HepG2 (cell line): ENCODE data around the gene AGAP1. TPM values are rescaled to one million over a fixed set of nuclear protein-coding genes. Genes with fewer than 3 reads are reported as not detected.

Experiments used
- ATAC-seq: fragments of 200-7000 bp; cut with Tn5 transposase; 3 replicates; pipeline ENCODE4 v1.9.1; 2020; ENCODE audit warnings: mild to moderate bottlenecking, moderate library complexity
- BruUV-seq: library from RNA; stranded (reverse); fragments of 400-500 nt; replicated peaks from 2 replicates; lab custom pipeline; 2021; lab: Mats Ljungman, UMichigan
- CTCF ChIA-PET: fragments of 300-600 bp; formaldehyde crosslinking; extraction: SDS; loops from one replicate; lab custom pipeline; 2021; ENCODE audit warnings: low total read pairs, inconsistent platforms, low intra/inter-chr PET ratio; lab: Yijun Ruan, JAX
- POLR2A ChIA-PET: fragments of 350-600 bp; sonication (Branson Sonifier 250); formaldehyde crosslinking; loops from one replicate; lab custom pipeline; 2020; ENCODE audit warnings: antibody characterized with exemption, inconsistent platforms; lab: Yijun Ruan, JAX
- DNase-seq: peaks from one replicate; pipeline ENCODE4 v3.0.0-alpha.2; 2015; ENCODE audit warnings: low spot score
- FAIRE-seq: peaks from 3 replicates; lab custom pipeline; 2011; peaks lifted over from hg19 to GRCh38; lab: Jason Lieb, UNC
- H2AFZ ChIP-seq: one replicate; pipeline ENCODE4 v1.6.1; 2011; ENCODE audit warnings: low read length, inconsistent platforms
- H3K27ac ChIP-seq: fragments of 300-600 bp; 3 replicates; pipeline ENCODE4 v1.8.0; 2011; ENCODE audit warnings: mixed run types, mild to moderate bottlenecking, mixed read lengths, low read length, inconsistent platforms; ENCODE audit not compliant: insufficient read depth; ENCODE audit errors: extremely low read length
- H3K27me3 ChIP-seq, 2 experiments: fragments of 200-600 bp in 1 of 2; 2 replicates in 1 of 2; 3 replicates in 1 of 2; pipeline versions ENCODE4 v1.6.0 to v1.8.0; 2011; ENCODE audit warnings: low read length in 2 of 2, mild to moderate bottlenecking in 2 of 2, moderate library complexity in 2 of 2, inconsistent platforms in 1 of 2; ENCODE audit not compliant: insufficient read depth in 2 of 2, control insufficient read depth in 1 of 2
- H3K36me3 ChIP-seq, 2 experiments: fragments of 200-600 bp in 1 of 2; replicated peaks in 1 of 2; 2 replicates in 1 of 2; 3 replicates in 1 of 2; pipeline versions ENCODE4 v1.5.1 to v1.8.0; 2011; ENCODE audit warnings: low read length in 2 of 2, inconsistent platforms in 1 of 2; ENCODE audit not compliant: insufficient read depth in 2 of 2, control insufficient read depth in 1 of 2
- H3K4me1 ChIP-seq: 2 replicates; pipeline ENCODE4 v1.5.1; 2012; ENCODE audit warnings: low read length, inconsistent platforms; ENCODE audit not compliant: insufficient read depth
- H3K4me2 ChIP-seq: 2 replicates; pipeline ENCODE4 v1.6.0; 2011; ENCODE audit warnings: low read depth, low read length, inconsistent platforms
- H3K4me3 ChIP-seq, 3 experiments: fragments of 200-600 bp in 1 of 3; sonication (generic), shearing (Covaris generic) in 1 of 3; replicated peaks in 1 of 3; 2 replicates each; pipeline ENCODE4 v1.5.1; 2011 to 2016; ENCODE audit warnings: low read length in 3 of 3, inconsistent platforms in 2 of 3, low read depth in 2 of 3, mild to moderate bottlenecking in 2 of 3, control low read depth in 1 of 3, mixed read lengths in 1 of 3; ENCODE audit not compliant: insufficient read depth in 1 of 3
- H3K79me2 ChIP-seq: one replicate; pipeline ENCODE4 v1.6.1; 2011; ENCODE audit warnings: low read length, inconsistent platforms; ENCODE audit not compliant: insufficient read depth
- H3K9ac ChIP-seq: 2 replicates; pipeline ENCODE4 v1.6.0; 2011; ENCODE audit warnings: mild to moderate bottlenecking, low read depth, low read length, inconsistent platforms; ENCODE audit not compliant: insufficient read depth
- H3K9me3 ChIP-seq: 2 replicates; pipeline ENCODE4 v1.5.1; 2012; ENCODE audit warnings: mild to moderate bottlenecking, low read length
- H4K20me1 ChIP-seq: 2 replicates; pipeline ENCODE4 v1.6.0; 2011; ENCODE audit warnings: inconsistent platforms, mild to moderate bottlenecking, low read length, moderate library complexity; ENCODE audit not compliant: insufficient read depth
- FOXK1 ChIP-seq: sonication (generic); formaldehyde crosslinking; IDR thresholded peaks from 2 replicates; pipeline ENCODE4 v1.4.0; 2020; ENCODE audit warnings: low read depth, missing genetic modification reagents, borderline replicate concordance
- HDAC6 ChIP-seq: fragments of 200-600 bp; sonication (generic); IDR thresholded peaks from 2 replicates; pipeline ENCODE4 v1.7.0; 2017; ENCODE audit warnings: mild to moderate bottlenecking, antibody characterized with exemption, low read length, low read depth
- MAFF ChIP-seq: IDR thresholded peaks from 2 replicates; pipeline ENCODE4 v1.6.1; 2011; ENCODE audit warnings: low read depth, low read length, improper control_type of control experiment
- NR3C1 ChIP-seq: sonication (generic); formaldehyde crosslinking; IDR thresholded peaks from 2 replicates; pipeline ENCODE4 v1.4.0; 2020; ENCODE audit warnings: missing genetic modification reagents
- RAD21 ChIP-seq: fragments of 450-650 bp; formaldehyde crosslinking; IDR thresholded peaks from 2 replicates; pipeline ENCODE4 v1.5.0; 2020; ENCODE audit warnings: mild to moderate bottlenecking
- RXRA ChIP-seq: sonication (generic); formaldehyde crosslinking; IDR thresholded peaks from 2 replicates; pipeline ENCODE4 v1.5.1; 2020; ENCODE audit warnings: missing genetic modification reagents
- SOX6 ChIP-seq, 2 experiments: fragments of 450-650 bp in 1 of 2; sonication (generic) in 1 of 2; formaldehyde crosslinking in 1 of 2; IDR thresholded peaks; 2 replicates each; pipeline versions ENCODE4 v1.4.0 to v1.6.1; 2017 to 2020; ENCODE audit warnings: antibody characterized with exemption in 1 of 2, mild to moderate bottlenecking in 1 of 2, missing genetic modification reagents in 1 of 2
- U2AF1 ChIP-seq: fragments of 200-400 bp; formaldehyde crosslinking; optimal IDR thresholded peaks from 2 replicates; pipeline ENCODE3; 2017; ENCODE audit warnings: mild to moderate bottlenecking, low read depth, low read length
- ZFAT ChIP-seq: sonication (generic); formaldehyde crosslinking; conservative IDR thresholded peaks from 2 replicates; pipeline ENCODE4 v1.8.1; 2023; ENCODE audit warnings: missing genetic modification reagents, inconsistent platforms
- ZNF530 ChIP-seq: sonication (generic); formaldehyde crosslinking; IDR thresholded peaks from 2 replicates; pipeline ENCODE4 v1.5.0; 2020; ENCODE audit warnings: low read depth, mild to moderate bottlenecking, missing genetic modification reagents
- ZNF546 ChIP-seq: sonication (generic); formaldehyde crosslinking; conservative IDR thresholded peaks from 2 replicates; pipeline ENCODE4 v1.8.1; 2023; ENCODE audit warnings: mild to moderate bottlenecking, missing genetic modification reagents
- ZNF557 ChIP-seq: sonication (generic); formaldehyde crosslinking; IDR thresholded peaks from 2 replicates; pipeline ENCODE4 v1.4.0; 2020; ENCODE audit warnings: missing genetic modification reagents
- ZNF773 ChIP-seq: sonication (generic); formaldehyde crosslinking; IDR thresholded peaks from 2 replicates; pipeline ENCODE4 v1.4.0; 2020; ENCODE audit warnings: missing genetic modification reagents, borderline replicate concordance
- ZNF83 ChIP-seq: sonication (generic); formaldehyde crosslinking; IDR thresholded peaks from 2 replicates; pipeline ENCODE4 v1.4.0; 2020; ENCODE audit warnings: missing genetic modification reagents, mild to moderate bottlenecking, borderline replicate concordance
- ZSCAN21 ChIP-seq: sonication (generic); formaldehyde crosslinking; IDR thresholded peaks from 2 replicates; pipeline ENCODE4 v1.8.0; 2022; ENCODE audit warnings: mild to moderate bottlenecking, missing genetic modification reagents, moderate library complexity, borderline replicate concordance
- WGBS: methylation state at CpG from one replicate; pipeline ENCODE4 v1.1.6; 2017; ENCODE audit warnings: low lambda C conversion rate; 5-methylcytosine and 5-hydroxymethylcytosine counted together
- in situ Hi-C: cut with HindIII; loops from 2 replicates; pipeline ENCODE4 v1.10.0; 2017; ENCODE audit warnings: low pct_unique_long_range_greater_than_20kb; ENCODE audit not compliant: extremely low pct_ligation_motif_present
- intact Hi-C: fragments of 100-400 bp; cut with micrococcal nuclease; formaldehyde crosslinking; loops from one replicate; pipeline ENCODE4 v1.10.0; 2022; ENCODE audit not compliant: unreplicated experiment
- polyA plus RNA-seq, 8 experiments: library from polyadenylated mRNA; depleted of rRNA in 3 of 8; stranded (reverse) in 7 of 8; unstranded in 1 of 8; fragments of >200 nt; fragmentation: Illumina TruSeq in 4 of 8; extraction: Trizol in 4 of 8; gene quantifications; 2 replicates each; pipeline versions ENCODE4 v1.2.1 to v1.2.3, GENCODE V29; 2011 to 2016; ENCODE audit warnings: low read depth in 4 of 8, missing spikeins in 1 of 8, mixed read lengths in 1 of 8; ENCODE audit not compliant: insufficient read depth in 1 of 8
- total RNA-seq, 5 experiments: library from RNA; depleted of rRNA; stranded (reverse); fragments of >200 nt; fragmentation: Illumina TruSeq; extraction: Trizol; gene quantifications; 2 replicates each; pipeline ENCODE4 v1.2.3, GENCODE V29; 2016; ENCODE audit warnings: low read depth in 1 of 5
- TF ChIP-seq, protein P1 (sequence below): sonication (generic); formaldehyde crosslinking; IDR thresholded peaks from 2 replicates; pipeline ENCODE4 v1.8.0; 2022; ENCODE audit warnings: missing genetic modification reagents, mild to moderate bottlenecking, moderate library complexity, borderline replicate concordance
- TF ChIP-seq, protein P2 (sequence below): sonication (generic); formaldehyde crosslinking; IDR thresholded peaks from 2 replicates; pipeline ENCODE4 v1.4.0; 2020; ENCODE audit warnings: missing genetic modification reagents

Gene AGAP1
- total and polyA plus RNA-seq, 2 of the 13 experiments (the other 11 are each of a cell fraction or from before 2014, with no cell fraction given): 21.2 to 32.7 TPM

GRCh38 chr2:235937936-235938335 lies 444.1 kb downstream of the AGAP1 start:
- intact Hi-C loops: no loop called here
- POLR2A ChIA-PET: no interaction called here
- FAIRE-seq: no peak
- no TSS peak for BruUV-seq
- no peak overlapping the region for H3K9ac ChIP-seq
- TF ChIP-seq MAFF: no peak
- no peak for TF ChIP-seq RAD21 (CRISPR knock-in tag)
- no peak for TF ChIP-seq HDAC6
- TF ChIP-seq NR3C1 (CRISPR knock-in tag): no peak
- 0 out of 2 replicates have a peak, but pooled peaks have one; percentile 46 for TF ChIP-seq ZNF83 (CRISPR knock-in tag)
- TF ChIP-seq ZNF530 (CRISPR knock-in tag): no peak
- no peak for TF ChIP-seq ZFAT
- TF ChIP-seq, all 625 proteins: peak for 1
- Histone ChIP-seq H3K36me3 (peaks cover 11 to 30% of the 10 kb centered on the region in 2 experiments), H3K4me2 (no peak overlapping the region), H3K79me2 (no peaks in the 10 kb centered on the region), H3K4me1 (peaks cover 8% of the 10 kb centered on the region; the same call in 1 of the 2 replicates), H3K9me3 (no peaks in the 10 kb centered on the region), H3K27ac (no peak overlapping the region), H4K20me1 (no peaks in the 10 kb centered on the region), H3K4me3 (no peak overlapping the region), H2AFZ (no peak overlapping the region), H3K27me3 (no peaks in the 10 kb centered on the region)
- WGBS: 86% methylated on average over 12 of the region's 12 CpGs
- DNase-seq: no peak
- no peak for ATAC-seq
- CTCF ChIA-PET: no interaction called here
- in situ Hi-C loops: no loop called here

- Histone ChIP-seq H3K79me2 (no peaks in the 10 kb centered on the region), H3K4me1 (peaks cover 8% of the 10 kb centered on the region; the same call in 1 of the 2 replicates), H3K4me3 (no peak overlapping the region), H3K9me3 (no peaks in the 10 kb centered on the region), H3K9ac (no peak overlapping the region), H2AFZ (no peak overlapping the region), H3K36me3 (peaks cover 11 to 30% of the 10 kb centered on the region in 2 experiments), H3K4me2 (no peak overlapping the region), H3K27ac (no peak overlapping the region), H4K20me1 (no peaks in the 10 kb centered on the region), H3K27me3 (no peaks in the 10 kb centered on the region)
- ATAC-seq (no peak), FAIRE-seq (no peak), DNase-seq (no peak)
- ChIA-PET CTCF (no interaction called here), POLR2A (no interaction called here)
- BruUV-seq: no TSS peak
- intact Hi-C loops (no loop called here), in situ Hi-C loops (no loop called here)
- 91% methylated on average over 14 of the region's 14 CpGs for WGBS
- TF ChIP-seq RXRA (CRISPR knock-in tag) (no peak), ZNF557 (no peak), ZNF773 (CRISPR knock-in tag) (no peak), SOX6 (IDR thresholded peaks at IDR 0.05) (no peak), SOX6 (CRISPR knock-in tag; IDR thresholded peaks at IDR 0.05) (no peak), ZSCAN21 (no peak), ZNF546 (CRISPR knock-in tag) (no peak), U2AF1 (no peak), FOXK1 (no peak)
- TF ChIP-seq, protein P1, sequence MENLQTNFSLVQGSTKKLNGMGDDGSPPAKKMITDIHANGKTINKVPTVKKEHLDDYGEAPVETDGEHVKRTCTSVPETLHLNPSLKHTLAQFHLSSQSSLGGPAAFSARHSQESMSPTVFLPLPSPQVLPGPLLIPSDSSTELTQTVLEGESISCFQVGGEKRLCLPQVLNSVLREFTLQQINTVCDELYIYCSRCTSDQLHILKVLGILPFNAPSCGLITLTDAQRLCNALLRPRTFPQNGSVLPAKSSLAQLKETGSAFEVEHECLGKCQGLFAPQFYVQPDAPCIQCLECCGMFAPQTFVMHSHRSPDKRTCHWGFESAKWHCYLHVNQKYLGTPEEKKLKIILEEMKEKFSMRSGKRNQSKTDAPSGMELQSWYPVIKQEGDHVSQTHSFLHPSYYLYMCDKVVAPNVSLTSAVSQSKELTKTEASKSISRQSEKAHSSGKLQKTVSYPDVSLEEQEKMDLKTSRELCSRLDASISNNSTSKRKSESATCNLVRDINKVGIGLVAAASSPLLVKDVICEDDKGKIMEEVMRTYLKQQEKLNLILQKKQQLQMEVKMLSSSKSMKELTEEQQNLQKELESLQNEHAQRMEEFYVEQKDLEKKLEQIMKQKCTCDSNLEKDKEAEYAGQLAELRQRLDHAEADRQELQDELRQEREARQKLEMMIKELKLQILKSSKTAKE (CRISPR knock-in tag): no peak
- TF ChIP-seq, protein P2, sequence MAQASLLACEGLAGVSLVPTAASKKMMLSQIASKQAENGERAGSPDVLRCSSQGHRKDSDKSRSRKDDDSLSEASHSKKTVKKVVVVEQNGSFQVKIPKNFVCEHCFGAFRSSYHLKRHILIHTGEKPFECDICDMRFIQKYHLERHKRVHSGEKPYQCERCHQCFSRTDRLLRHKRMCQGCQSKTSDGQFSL (CRISPR knock-in tag): no peak
These were observed 444.8 kb downstream of the AGAP1 start for GRCh38 chr2:235938611-235939010.
